Transverse colon (tissue), 4 donors: ENCODE measurements around the gene RPLP1. TPM values are rescaled to one million over a fixed set of nuclear protein-coding genes. Genes with fewer than 3 reads are reported as not detected.

Experiments used
- DNase-seq: peaks from one replicate; pipeline ENCODE4 v3.0.0-alpha.2; 2019
- H3K27ac ChIP-seq, 4 donors: fragments of 200-600 bp; sonication (generic); 2 replicates each; pipeline ENCODE4 v1.5.1; 2016 to 2018; ENCODE audit warnings: inconsistent platforms in 4 of 4
- H3K27me3 ChIP-seq: fragments of 200-600 bp; sonication (generic); 2 replicates; pipeline ENCODE4 v1.5.1; 2017; ENCODE audit warnings: inconsistent platforms
- H3K36me3 ChIP-seq, 4 donors: fragments of 200-600 bp; sonication (generic); 2 replicates each; pipeline ENCODE4 v1.5.1; 2017 to 2019; ENCODE audit warnings: inconsistent platforms in 4 of 4
- H3K4me1 ChIP-seq, 4 donors: fragments of 200-600 bp; sonication (generic); 2 replicates each; pipeline ENCODE4 v1.5.1; 2017 to 2020; ENCODE audit warnings: inconsistent platforms in 4 of 4
- H3K4me3 ChIP-seq, 4 donors: fragments of 200-600 bp; sonication (generic); 1 replicate in 1 of 4; 2 replicates in 3 of 4; pipeline versions ENCODE4 v1.5.1 to v1.6.1; 2017 to 2019; ENCODE audit warnings: inconsistent platforms in 4 of 4
- H3K9me3 ChIP-seq, 2 donors: fragments of 200-600 bp; sonication (generic); 2 replicates each; pipeline ENCODE4 v1.5.1; 2017 to 2019; ENCODE audit warnings: inconsistent platforms in 2 of 2
- CTCF ChIP-seq, 5 experiments: fragments of 200-600 bp in 3 of 5; fragments of 450-650 bp in 2 of 5; sonication (generic) in 3 of 5; IDR thresholded peaks; 1 replicate in 2 of 5; 2 replicates in 3 of 5; pipeline ENCODE4 v1.5.1; 2016 to 2017; ENCODE audit warnings: antibody characterized with exemption in 5 of 5, inconsistent platforms in 3 of 5, mild to moderate bottlenecking in 2 of 5, moderate library complexity in 1 of 5
- EP300 ChIP-seq: sonication (generic); formaldehyde crosslinking; IDR thresholded peaks from one replicate; pipeline ENCODE4 v1.6.1; 2017; ENCODE audit warnings: antibody characterized with exemption, low read depth
- POLR2A ChIP-seq: fragments of 450-650 bp; IDR thresholded peaks from one replicate; pipeline ENCODE4 v1.6.1; 2016; ENCODE audit warnings: antibody characterized with exemption, mild to moderate bottlenecking, moderate library complexity
- POLR2AphosphoS5 ChIP-seq, 3 donors: sonication (generic); formaldehyde crosslinking; IDR thresholded peaks; one replicate each; pipeline ENCODE4 v1.6.1; 2016; ENCODE audit warnings: antibody characterized with exemption in 3 of 3
- WGBS, 2 donors: methylation state at CpG; one replicate each; pipeline ENCODE4 v1.1.5; 2018; ENCODE audit warnings: low coverage in 1 of 2; 5-methylcytosine and 5-hydroxymethylcytosine counted together
- in situ Hi-C, 4 donors: fragments of 200-750 bp; cut with MboI; loops; one replicate each; pipeline versions ENCODE4 v1.15.0 to v1.15.1; 2017; ENCODE audit warnings: low sequenced_read_pairs in 3 of 4, low pct_ligation_motif_present in 1 of 4, low pct_unique_long_range_greater_than_20kb in 1 of 4
- intact Hi-C: fragments of 100-400 bp; cut with DNase I; formaldehyde crosslinking; loops from one replicate; pipeline ENCODE4 v1.15.1; 2023; ENCODE audit warnings: low total_unique reads
- total RNA-seq, 4 donors: library from RNA; depleted of rRNA; stranded (reverse); fragments of >200 nt; gene quantifications; one replicate each; pipeline ENCODE4 v1.1.0, GENCODE V29; 2016

Gene RPLP1
- total RNA-seq, 4 donors from 2014 or later: 279 to 742 (median 450) TPM

- H3K4me1 ChIP-seq: peaks cover 0 to 3% (median 0%) of the 10 kb centered on the region in 4 donors
- H3K36me3 ChIP-seq: no peaks in the 10 kb centered on the region
- intact Hi-C loops (no loop called here), in situ Hi-C loops (no loop called here)
- TF ChIP-seq CTCF (IDR thresholded peaks at IDR 0.05) (no peak), EP300 (no peak), POLR2A (no peak), POLR2AphosphoS5 (IDR thresholded peaks at IDR 0.05) (no peak)
- H3K4me3 ChIP-seq: no peak overlapping the region
- H3K27ac ChIP-seq: no peak overlapping the region
- no peaks in the 10 kb centered on the region for H3K27me3 ChIP-seq
- H3K9me3 ChIP-seq: no peaks in the 10 kb centered on the region
- DNase-seq: no peak
- WGBS, 2 donors: 88 to 93% methylated on average over 1 to 3 of the region's 3 CpGs
These were observed 34.0 kb downstream of the RPLP1 start for GRCh38 chr15:69486481-69487110.

DNA sequence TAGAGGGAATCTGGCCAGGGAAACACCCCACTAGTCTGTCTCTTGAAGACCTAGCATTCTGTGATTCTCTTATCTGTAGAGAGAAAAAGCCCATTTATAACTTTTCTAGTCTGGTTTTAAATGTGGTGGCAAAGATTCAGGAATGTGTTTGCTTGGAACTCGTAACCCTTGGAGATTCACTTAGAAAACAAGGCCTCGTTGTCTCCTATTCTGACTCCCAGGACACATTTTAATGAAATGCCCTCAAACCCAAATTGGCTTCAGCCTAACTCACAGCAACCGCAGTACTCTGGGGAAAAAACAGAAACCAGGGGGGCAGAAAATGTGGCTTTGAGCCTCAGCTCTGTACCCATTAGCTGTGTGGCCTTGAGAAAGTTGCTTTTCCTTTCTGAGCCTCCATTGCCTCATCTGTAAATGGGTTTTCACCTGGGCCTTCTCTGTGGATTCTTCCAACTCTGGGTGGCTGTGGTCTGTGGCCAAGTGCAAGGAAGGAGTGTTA is 36.5 kb downstream of the RPLP1 start:
- no peak overlapping the region for H3K27ac ChIP-seq
- 50 to 74% methylated on average over 1 to 3 of the region's 3 CpGs for WGBS, 2 donors
- in situ Hi-C loops: no loop called here
- H3K4me3 ChIP-seq: no peak overlapping the region
- H3K4me1 ChIP-seq: peaks cover 0 to 3% (median 0%) of the 10 kb centered on the region in 4 donors
- no peaks in the 10 kb centered on the region for H3K36me3 ChIP-seq
- TF ChIP-seq CTCF (IDR thresholded peaks at IDR 0.05) (no peak), POLR2AphosphoS5 (IDR thresholded peaks at IDR 0.05) (no peak), EP300 (no peak), POLR2A (no peak)
- DNase-seq: no peak
- peaks cover 0 to 6% of the 10 kb centered on the region in 2 donors for H3K9me3 ChIP-seq
- intact Hi-C loops: no loop called here
- H3K27me3 ChIP-seq: no peaks in the 10 kb centered on the region

DNA sequence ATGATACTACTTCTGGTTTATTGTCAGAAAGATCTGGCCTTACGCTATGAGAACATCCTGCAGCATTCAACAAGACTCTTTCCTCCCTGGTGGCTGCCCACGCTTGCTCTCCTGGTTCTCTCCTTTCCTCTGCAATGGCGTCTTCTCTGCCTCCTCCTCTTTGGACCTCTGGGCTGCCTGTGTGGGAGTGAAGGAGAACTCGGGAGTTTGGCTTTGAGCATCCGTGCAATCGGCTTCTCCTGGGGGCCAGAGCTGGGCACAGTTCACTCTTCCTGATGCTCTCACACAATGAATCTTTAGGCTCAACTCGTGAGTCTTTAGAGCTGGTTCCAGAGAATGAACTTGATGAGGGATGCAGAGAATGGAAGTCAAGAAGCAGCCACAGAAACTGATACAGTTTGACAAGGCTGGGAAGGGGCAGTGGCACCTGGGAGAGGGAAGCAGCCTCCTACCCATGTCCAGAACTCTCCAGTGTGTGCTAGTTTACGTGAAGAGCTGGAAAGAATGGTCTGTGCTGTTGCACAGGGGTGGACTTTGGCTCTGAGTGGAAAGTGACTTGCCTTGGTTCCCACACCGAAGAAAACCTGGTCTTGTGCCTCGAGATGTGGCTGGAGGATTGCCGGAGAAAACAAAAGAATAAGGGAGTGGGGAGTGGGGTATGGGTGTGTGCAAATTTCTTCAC is 37.9 kb downstream of the RPLP1 start:
- TF ChIP-seq EP300 (no peak), POLR2A (no peak), CTCF (IDR thresholded peaks at IDR 0.05) (no peak), POLR2AphosphoS5 (IDR thresholded peaks at IDR 0.05) (no peak)
- Histone ChIP-seq H3K9me3 (peaks cover 0 to 6% of the 10 kb centered on the region in 2 donors), H3K27ac (peak overlapping the region in 1 of 4 donors; percentile 23), H3K27me3 (no peaks in the 10 kb centered on the region), H3K4me1 (no peaks in the 10 kb centered on the region), H3K36me3 (no peaks in the 10 kb centered on the region), H3K4me3 (no peak overlapping the region)
- 64 to 84% methylated on average over 9 to 11 of the region's 11 CpGs for WGBS, 2 donors
- no peak for DNase-seq
- intact Hi-C loops (no loop called here), in situ Hi-C loops (no loop called here)

DNA sequence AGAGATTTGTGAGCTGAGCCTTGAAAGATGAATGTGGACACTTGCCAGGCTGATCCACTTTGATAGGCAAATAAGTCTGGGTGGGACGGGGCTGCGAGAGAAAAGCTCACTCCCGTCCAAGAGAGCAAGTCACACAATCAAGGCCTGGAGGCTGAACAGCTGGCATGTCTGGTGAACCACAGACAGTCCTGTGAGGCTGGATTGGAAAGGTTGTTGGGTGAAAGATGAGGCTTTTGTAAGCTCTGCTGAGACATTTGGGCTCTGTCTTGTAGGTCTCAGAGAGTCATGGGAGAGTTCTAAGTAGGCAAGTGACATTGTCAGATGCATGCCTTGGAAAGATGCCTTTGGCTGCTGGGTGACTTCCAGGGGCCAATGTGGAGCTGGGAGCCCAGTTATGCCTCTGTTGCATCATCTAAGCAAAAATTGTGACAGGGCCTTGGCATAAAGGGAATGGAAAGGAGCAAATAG is 38.5 kb downstream of the RPLP1 start:
- H3K36me3 ChIP-seq: no peaks in the 10 kb centered on the region
- no peak overlapping the region for H3K27ac ChIP-seq
- 27 to 33% methylated on average over 1 to 3 of the region's 3 CpGs for WGBS, 2 donors
- no peak for TF ChIP-seq POLR2AphosphoS5 (IDR thresholded peaks at IDR 0.05)
- TF ChIP-seq POLR2A: no peak
- TF ChIP-seq EP300: no peak
- TF ChIP-seq CTCF (IDR thresholded peaks at IDR 0.05): no peak
- intact Hi-C loops (no loop called here), in situ Hi-C loops (no loop called here)
- H3K4me3 ChIP-seq: no peak overlapping the region
- peaks cover 0 to 6% of the 10 kb centered on the region in 2 donors for H3K9me3 ChIP-seq
- H3K27me3 ChIP-seq: no peaks in the 10 kb centered on the region
- no peak for DNase-seq
- H3K4me1 ChIP-seq: no peaks in the 10 kb centered on the region
